LNCAP (cell line): ENCODE data around the gene LRP1B.

Experiments used
- CTCF ChIP-seq: fragments of 450-650 bp; IDR thresholded peaks from 2 replicates; pipeline ENCODE4 v1.5.1; 2017; ENCODE audit warnings: mild to moderate bottlenecking

LRP1B gene

GRCh38 chr2:140718999-140719398 lies 1411.8 kb downstream of the LRP1B start:
- no peak for TF ChIP-seq CTCF

GRCh38 chr2:140717481-140717880 lies 1413.3 kb downstream of the LRP1B start:
- no peak for TF ChIP-seq CTCF

GRCh38 chr2:140714586-140714985 lies 1416.2 kb downstream of the LRP1B start:
- TF ChIP-seq CTCF: no peak

GRCh38 chr2:140711867-140712266 lies 1418.9 kb downstream of the LRP1B start:
- TF ChIP-seq CTCF: no peak

- no peak for TF ChIP-seq CTCF
These were observed 1429.1 kb downstream of the LRP1B start for GRCh38 chr2:140701726-140702125.

GRCh38 chr2:140698636-140699035 lies 1432.2 kb downstream of the LRP1B start:
- TF ChIP-seq CTCF: no peak

GRCh38 chr2:140696449-140696848 lies 1434.4 kb downstream of the LRP1B start:
- no peak; the same call in 1 of the 2 replicates for TF ChIP-seq CTCF

GRCh38 chr2:140695155-140695554 lies 1435.7 kb downstream of the LRP1B start:
- TF ChIP-seq CTCF: no peak
